ENCODE results near the gene GRWD1.

The GRWD1 gene

DNA sequence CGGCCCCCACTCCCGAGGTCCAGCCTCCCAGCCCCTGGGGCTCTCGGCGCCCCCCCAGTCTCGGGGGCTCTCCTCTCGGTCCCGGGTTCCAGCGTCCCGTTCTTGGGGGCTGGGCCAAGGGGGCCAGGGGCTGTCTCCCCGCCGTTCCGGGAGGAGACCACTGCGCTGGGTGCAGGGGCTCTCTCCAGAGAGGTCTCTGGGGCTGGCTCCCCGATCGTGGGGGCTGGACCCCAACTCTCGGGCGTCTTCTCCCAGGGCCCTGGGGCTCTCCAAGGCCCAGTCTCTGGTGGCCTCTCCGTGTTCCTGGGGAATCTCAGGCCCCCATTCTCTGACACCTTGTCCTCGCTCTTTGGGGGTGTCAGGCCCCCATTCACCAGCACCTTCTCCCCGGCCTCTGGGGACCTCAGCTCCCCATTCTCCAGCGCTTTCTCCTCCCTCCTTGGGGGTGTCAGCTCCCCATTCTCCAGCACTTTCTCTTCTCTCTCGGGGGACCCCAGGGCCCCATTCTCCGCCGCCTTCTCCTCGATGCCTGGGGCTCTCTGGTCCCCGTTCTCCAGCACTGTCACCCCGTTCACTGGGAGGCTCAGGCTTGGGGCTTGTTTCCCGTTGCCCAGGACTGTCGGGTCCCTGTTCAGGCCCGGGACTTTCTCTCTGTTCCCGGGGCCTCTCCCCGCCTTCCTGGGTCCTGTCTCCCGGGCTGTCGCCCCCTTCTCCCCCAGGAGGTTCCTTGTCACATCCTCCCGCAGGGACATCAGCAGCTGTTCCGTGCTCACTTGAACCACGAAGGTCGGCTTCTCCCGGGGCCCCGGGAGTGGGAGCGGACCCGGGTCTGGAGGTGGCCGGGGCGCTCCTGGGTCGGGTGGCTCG, 52.2 kb downstream of the GRWD1 start:
- no peak for DNase-seq (ENCODE audit: low read depth in 3 of 3)

DNA sequence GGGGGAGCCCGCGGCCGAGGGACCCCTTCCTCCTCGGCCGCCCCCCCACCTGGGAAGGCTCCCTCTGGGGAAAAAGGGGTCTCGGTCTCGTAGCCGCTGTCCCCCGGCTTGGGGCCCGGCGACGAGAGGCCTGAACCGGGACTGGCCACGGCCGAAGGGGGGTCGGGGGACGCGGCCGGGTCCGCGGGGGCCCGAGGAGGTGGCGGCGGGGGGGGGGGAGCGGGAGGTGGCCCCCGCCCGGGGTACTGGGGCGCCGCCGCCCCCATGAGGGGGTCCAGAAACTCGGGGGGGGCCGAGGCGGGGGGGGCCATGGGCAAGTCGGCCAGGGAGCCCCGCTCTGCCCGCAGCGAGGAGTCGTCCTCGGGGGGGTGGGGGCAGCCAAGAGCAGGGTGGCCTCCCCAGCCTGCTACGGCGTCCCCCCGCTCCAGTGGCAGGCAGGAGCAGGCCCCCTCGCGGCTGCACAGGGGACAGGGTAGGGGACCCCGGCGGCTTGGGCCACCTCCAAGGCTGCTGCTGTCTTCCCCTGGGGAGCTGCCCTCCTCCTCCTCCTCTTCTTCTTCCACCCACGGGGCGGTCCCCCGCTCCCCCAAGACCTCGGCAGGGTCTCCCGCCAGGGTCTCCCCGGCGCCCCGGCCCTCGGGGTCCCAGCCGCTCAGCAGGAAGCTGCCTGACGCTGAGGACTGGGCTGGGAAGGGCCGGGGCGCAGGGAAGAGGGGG, 53.0 kb downstream of the GRWD1 start:
- DNase-seq (ENCODE audit: low read depth in 3 of 3), result no peak

DNA sequence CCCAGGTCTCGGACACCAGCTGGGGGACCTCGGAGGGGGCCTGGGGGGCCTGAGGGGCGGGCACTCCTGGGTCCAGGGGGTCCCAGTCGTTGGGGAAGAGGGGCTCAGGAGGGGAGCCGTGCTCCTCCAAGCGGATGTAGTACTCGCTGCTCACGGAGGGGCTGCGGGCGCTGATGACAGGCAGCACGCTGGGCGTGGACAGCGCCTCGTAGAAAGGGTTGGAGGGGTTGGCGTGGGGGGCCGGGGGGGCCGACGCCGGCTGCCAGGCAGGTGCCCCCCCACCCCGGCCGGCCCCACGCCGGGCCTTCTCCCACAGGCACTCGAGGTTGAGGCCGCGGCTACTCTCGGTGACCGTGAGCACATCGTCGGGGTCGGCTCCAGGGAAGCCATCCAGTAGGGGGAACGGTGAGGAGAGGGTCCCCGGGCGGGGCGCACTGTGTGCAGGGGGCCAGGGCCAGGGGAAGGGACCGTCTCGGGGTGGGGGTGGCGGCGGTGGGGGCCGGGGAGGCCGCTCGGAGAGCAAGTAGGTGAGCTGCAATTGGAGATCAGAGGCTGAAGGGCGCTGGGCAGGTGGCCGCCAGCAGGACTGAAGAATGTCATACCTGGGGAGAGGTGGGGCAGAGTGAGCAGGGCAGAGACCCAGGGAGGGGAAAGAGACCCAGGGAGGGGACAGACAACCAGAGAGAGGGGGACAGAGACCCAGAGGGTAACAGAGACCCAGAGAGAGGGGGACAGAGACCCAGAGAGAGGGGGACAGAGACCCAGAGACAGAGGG, 53.7 kb downstream of the GRWD1 start:
- no peak for DNase-seq (ENCODE audit: low read depth in 3 of 3)

DNA sequence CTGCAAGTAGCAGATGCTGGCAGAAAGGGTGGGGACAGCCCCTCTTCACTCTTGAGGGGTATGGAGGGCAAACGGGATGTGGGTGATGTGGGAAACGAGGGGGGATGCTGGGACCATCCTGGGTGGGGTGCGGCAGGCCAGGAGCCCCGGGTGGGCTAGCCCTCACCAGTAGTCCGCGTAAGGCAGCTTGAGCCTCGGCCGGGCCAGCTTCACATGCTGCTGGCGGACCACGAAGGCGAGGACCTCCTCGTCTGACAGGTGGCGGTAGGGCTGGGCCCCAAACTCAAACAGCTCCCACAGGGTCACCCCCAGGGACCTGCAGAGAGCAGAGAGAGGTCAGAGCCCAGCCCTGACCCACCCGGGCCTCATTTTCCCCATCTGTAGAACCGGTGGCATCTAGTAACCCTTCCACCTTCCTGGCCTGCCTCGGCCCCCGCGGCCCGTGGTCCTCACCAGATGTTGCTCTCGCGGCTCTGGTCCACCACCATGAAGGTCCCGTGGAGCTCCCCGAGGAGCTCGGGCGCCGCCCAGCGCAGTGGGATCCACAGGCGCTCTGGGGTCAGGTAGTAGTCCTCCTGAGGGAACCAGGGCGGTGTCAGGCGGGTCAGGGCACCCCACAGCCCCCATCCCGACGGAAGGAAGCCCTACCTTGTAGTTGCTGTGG, 55.2 kb downstream of the GRWD1 start:
- DNase-seq (ENCODE audit: low read depth in 3 of 3), result no peak

DNA sequence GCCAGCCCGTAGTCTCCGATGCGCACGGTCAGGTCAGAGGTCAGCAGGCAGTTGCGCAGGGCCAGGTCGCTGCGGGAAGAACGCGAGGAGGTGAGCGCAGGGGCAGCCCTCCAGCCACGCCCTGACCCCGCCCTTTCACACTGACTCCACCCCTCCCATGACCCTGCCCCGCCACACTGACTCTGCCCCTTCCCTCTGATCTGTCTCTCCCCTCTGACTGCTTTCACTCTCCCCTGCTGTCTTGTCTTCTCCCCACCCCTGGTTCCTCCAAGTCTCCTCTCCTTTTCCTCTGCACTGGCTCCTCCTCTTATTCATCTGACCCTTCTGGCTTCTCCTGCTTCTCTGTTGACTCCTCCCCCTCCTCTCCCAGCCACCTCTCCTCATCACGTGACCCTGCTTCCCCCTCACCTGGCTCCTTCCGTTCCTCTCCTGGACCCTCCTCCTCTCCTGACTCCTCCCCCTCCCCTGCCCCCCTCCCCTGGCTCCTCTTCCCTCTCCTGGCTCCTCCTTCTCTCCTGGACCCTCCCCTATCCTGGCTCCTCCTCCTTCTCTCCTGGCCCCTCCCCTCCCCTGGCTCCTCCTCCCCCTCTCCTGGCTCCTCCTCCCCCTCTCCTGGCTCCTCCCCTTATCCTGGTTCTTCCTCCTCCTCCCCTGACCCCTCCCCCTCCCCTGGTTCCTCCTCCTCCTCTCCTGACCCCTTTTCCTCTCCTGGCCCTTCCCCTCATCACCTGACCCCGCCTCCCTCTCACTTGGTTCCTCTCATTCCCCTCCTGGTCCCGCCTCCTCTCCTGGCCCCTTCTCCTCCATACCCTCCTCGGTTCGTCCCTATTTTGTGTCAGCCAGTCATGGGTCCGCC, 55.9 kb downstream of the GRWD1 start:
- peak in 2 of 3 experiments; percentile 51 to 57 for DNase-seq (ENCODE audit: low read depth in 3 of 3)

DNA sequence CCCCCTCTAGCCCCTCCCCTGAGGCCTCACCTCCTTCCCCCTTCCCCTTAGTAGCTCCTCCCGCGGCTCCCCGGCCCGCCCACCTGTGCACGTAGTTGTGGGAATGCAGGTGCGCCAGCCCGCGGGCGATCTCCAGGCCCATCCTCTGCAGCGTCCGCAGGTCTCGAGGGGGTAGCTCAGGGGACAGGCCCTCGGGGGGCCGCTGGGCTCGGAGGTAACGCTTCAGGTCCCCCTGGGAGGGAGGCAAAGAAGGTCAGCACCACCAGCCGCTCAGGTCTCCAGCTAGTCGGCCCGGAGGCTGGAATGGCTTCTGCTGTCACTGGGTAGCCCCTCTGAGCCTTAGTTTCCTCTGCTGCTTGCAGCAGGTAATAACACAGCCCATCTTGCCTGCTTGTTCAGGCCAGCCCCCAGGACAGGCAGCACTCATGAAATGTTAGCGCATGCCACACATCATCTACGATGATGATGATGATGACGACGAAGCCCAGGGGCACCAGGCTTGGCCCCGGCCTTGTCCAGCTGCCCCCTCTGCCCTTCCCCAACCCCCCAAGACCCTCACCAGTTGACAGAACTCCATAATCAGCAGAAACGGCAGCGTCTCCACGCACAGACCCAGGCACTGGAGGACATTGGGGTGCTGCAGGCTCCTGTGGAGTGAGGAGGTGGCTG, 56.7 kb downstream of the GRWD1 start:
- no peak for DNase-seq (ENCODE audit: low read depth in 3 of 3)

DNA sequence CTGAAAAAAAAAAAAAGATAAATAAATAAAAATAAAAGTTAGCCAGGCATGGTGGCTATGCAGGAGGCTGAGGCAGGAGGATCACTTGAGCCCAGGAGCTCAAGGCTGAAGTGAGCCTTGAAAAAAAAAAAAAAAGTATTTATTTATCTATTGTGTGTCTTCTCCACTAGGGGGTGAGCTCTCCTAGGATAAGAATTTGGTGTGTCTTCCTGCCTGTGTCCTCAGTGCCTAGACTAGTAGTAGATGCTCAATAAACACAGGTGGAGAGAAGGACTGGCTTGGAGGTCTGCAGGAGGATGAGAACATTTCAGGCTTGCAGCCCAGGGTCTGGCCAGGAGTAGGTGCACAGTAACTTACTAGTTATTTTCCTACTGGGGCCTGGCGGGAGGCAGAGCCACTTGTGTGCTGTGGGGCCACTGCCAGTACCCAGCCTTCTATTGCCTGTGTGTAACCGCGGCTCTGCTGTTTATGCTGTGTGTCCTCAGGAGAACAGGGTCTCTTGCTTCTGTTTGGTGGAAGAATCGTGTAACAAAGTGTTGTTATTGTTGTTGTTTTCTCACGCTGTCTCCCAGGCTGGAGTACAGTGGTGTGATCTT, 60.5 kb downstream of the GRWD1 start:
- no peak for DNase-seq (ENCODE audit: low read depth in 3 of 3)
